Measurements from ENCODE around the gene ANP32E.
"Not testable (repeated sequence)": the region's sequence is repeated elsewhere in the genome, so short reads cannot be mapped to it uniquely, and the experiment has no call there.

ANP32E gene

DNA sequence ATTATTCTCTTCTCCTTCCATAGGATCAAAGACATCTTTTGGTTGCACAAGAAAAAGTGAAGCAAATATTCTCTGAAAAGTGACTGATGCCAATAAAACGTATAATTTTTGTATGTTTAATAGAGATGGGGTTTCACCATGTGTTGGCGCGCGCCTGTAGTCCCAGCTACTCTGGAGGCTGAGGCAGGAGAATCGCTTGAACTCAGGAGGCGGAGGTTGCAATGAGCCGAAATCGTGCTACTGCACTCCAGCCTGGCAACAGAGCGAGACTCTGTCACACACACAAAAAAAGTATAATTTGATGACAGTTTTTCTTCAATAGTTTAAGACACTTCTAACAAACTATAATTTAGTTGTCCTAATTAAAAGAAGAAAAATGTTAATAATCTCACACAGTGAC is 23.8 kb downstream of the ANP32E start:
- DNase-seq = no peak

DNA sequence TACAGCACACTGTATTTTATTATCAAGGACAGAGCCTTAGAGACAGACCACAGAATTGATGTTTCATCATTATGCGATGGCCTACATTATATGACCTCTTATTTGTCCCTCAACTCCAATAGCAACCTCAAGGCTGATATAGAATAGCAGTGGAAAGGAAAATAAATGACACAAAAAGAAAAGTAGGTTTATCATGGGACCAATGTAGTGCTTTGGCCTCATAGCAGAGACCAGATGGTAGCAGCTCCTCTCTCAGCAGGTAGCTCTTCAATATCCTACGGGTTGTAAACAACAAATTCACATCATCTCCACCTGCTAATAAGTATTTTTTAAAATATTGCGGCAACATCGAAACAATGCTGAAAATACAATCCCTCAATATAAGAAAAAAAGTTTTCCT is 25.2 kb downstream of the ANP32E start:
- peak in 1 of 3 experiments; percentile 59 for DNase-seq

DNA sequence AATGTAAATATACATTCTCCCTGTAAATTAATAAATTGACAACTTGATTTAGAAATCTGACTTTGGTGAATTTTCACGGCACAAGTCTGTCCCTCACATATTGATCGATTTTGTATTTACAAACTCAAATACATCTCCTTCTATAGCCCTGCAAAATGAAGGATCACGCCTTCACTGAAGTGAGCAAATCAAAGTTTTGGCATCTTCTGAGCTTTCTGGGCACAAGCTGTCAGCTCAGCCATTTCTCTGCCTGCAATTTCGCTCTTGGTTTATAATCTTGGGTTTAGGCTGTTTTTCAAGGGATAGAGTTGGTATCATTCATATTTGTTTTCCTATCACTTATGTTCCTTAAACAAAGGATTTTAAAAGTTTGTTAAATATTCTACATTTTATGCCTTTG is 25.8 kb downstream of the ANP32E start:
- DNase-seq = no peak

DNA sequence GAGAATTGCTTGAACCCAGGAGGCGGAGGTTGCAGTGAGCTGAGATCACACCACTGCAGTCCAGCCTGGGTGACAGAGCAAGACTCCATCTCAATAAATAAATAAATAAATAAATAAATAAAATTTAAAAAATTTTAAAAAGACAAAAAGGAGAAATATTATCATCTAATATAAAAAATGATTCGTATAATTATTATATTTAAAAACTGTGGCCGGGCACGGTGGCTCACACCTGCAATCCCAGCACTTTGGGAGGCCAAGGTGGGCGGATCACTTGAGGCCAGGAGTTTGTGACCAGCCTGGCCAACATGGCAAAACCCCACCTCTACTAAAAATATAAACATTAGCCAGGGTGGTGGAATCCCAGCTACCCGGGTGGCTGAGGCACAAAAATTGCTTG is 27.5 kb downstream of the ANP32E start:
- DNase-seq = not testable (repeated sequence)

DNA sequence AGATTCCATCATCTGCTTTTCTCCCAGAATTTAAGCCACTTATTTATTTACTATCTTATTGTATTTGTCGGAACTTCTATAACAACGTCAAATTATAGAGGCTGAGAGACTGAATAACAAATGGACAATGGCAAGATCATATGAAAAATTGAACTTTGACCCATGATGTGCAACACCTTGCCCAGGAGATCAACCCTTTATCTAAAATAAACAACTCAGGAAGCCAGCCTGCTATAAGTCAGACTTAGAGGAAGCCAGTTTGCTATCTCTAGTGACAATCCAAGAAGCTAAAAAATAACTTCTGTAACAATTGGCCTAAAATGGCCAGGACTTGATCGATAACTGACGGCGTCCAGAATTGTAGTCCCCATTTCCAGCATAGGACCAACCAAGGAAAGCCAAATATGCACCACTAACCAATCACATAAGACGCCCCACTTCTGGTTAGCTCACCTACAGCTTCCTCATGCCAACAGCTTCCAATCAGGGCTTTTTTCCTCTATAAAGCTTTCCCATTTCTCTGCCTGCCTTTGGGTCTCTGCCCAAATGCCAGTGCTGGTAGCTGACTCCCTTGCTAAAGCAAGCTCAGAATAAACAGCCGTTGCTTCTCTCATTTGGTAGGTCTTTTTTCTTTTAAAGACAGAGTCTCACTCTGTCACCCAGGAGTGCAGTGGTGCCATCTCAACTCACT is 28.5 kb downstream of the ANP32E start:
- DNase-seq = no peak

DNA sequence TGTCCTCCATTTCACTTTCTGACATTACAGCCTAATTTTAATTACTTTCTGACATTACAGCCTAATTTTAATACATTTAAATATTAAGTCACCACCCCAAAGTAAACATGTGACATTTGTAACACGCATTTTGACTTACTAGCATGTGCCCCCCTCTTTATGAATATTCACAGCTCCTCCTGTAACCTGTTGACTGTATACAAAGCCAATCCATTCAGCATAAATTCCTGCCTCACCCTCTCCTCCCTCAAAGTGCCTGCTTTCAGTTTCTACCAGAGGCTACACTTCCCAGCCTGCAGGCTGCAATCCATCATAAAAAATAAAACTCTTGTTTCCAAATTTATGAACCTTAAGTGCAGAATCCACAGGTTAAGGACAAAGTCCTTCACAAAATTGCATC is 39.5 kb downstream of the ANP32E start:
- no peak for DNase-seq

DNA sequence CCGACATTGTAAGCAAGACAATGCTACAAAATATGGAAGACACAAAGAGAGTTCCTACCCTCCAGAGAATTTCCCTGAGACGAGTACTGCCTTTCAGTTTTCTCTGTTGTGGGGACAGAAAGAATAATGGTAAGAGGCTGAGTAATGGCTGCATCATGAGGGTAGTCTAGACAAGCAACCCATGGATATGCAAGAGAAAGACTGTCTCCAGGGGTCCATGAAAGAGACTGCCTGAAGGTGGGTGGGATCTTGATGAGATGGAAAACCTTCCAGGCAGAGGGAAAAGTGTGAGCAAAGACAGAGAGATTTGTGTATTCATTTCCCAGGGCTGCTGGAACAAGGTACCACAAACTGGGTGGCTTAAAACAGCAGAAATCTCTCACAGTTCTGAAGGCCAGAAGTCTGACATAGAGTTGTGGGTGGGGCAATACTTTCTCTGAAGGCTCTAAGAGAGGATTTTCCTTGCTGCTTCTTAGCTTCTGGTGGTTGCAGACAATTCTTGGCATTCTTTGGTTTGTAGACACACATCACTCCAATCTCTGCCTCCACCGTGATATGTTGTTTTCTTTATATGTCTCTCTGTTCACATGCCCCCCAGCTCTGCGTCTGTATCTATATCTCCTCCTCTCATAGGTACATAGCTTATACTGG is 41.4 kb downstream of the ANP32E start:
- no peak for DNase-seq

DNA sequence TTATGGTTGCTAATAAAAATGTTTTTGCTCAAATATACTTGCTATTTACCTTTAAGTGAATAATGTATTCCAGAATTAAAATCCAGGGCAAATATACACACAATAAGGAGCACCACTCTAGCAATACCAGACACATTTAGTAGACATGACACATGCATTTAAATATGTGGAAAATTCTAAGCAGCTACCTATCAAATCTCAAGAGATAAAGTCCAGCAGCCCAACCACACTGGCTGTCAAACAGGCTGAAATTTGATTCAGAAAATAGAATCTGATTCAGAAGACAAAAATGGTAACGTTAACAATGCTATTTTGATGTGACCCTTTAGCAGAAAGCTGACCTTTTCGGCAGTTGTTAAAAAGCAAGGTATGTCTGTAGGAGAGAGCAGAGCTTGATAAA is 43.9 kb downstream of the ANP32E start:
- DNase-seq = no peak

DNA sequence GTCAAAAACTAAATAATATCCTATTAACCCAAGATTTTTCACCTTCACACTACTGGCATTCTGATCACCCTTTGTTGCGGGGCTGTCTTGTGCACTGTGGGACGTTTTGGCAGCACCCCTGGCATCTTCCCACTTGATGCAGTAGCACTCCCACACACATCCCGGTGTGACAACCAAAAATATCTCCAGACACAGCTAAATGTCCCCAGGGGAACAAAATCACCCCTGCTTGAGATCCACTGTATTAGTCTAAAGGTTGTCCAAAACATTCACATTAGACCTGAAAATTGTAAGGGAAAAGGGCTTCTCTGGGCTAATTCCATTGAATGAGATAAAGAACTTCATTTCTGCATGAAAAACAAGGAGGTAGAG is 48.4 kb downstream of the ANP32E start:
- DNase-seq = no peak

DNA sequence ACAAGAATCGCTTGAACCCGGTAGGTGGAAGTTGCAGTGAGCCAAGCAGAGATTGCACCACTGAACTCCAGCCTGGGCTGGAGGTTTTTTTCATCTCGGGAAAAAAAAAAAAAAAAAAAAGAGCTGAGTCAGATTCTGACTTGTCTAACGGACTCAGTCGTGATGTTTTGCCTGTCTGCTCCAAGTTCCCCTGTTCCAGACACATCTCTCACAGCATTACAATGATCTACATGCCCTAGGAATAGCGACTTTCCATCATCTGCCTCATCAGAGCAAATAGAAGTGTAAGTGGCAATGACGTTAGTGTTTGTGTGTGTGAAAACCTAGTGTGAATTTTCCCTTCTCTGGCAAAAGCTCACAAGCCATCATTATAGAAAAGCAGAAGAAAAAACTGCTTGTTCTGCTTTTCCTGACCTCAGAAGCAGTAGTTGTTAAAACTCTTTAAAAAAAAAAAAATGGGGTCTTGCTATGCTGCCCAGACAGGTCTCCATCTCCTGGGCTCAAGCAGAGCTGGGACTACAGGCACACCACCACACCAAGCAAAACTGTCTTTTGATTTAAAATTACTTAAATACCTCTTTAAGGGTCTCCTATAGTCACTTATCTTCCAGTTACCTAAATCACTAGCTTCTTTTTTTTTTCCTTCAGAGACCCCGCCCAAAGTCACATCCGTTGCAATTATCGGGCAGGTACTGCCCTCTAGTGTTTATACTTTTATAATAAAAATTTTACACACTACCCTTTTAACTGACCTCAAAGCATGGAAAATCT is 48.9 kb downstream of the ANP32E start:
- peak; percentile 10 to 81 (median 66) for DNase-seq

DNA sequence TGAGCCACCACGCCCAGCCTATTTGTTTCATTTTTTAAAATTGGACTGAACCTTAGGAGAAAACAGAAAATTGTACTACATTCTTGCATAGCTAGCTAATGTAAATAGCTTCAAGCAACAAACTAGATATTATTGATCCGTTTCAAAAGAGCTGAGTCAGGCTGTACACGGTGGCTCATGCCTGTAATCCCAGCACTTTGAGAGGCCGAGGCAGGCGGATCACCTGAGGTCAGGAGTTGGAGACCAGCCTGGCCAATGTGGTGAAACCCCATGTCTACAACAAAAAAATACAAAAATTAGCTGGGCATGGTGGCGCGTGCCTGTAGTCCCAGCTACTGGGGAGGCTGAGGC is 49.5 kb downstream of the ANP32E start:
- DNase-seq = not testable (repeated sequence)

DNA sequence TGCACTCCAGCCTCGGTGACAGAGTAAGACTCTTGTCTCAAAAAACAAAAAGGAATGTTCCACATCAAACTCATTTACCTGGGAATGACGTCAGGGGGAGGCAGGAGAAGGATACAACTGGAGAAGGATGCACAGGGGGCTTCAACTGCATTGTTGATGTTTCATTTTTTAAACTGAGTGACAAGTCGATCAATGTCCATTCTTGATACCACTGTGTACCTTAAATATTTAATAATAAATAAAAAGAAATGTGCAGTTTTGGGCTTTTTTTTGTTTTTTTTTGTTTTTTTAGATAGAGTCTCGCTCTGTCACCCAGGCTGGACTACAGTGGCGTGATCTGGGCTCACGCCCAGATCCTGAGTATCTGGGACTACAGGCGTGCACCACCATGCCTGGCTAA is 50.4 kb downstream of the ANP32E start:
- DNase-seq = no peak

DNA sequence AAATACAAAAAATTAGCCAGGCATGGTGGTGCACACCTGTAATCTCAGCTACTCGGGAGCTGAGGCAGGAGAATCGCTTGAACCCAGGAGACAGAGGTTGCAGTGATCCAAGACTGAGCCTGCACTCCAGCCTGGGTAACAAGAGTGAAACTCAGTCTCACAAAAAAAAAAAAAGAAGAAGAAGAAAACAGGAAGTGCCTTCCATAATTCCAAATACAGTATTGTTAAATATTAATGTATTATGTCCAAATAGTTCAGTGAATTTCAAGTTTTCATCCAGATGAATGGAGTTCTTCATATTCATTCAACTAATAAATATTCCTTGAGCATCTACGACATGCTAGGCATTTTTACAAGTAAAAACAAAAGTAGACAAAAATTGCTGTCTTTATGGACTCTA is 52.9 kb downstream of the ANP32E start:
- DNase-seq = no peak

DNA sequence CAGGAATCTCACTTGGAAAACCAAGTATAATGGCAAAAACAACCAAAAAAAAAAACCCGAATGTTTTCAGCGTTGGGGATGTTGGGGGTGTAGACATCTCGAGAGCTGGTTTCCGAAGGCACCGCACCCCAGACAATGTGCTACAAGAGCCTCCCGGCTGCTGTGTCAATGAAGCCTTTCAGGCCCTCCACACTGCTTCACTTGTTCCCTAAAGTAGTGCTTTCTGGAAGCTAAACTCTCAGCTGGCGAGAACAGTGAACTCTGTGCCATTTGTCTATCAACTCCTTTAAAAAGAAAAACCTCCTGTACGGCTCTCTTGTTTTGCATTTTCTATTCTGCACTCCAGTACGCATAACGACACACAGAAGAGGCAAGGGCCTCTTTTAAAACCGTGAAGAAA is 53.7 kb downstream of the ANP32E start:
- DNase-seq = no peak

DNA sequence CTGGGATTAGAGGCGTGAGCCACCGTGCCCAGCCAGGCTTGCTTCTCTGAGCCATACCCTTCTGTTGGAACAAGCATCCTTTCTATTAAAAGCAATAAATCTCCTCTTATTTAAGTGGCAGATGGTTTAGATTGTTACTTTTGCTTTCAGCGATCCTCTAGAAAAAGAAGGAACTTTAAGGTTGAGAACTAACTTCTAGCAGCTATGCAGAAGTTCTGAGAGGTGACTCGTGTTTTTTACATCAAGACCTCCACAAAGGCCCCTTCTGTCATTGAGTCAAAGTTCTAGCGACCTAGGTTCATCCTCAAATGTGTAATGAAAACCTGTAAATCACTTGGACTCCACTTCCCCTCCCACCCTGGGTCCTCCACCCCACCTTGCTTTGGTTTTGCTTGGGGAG is 55.4 kb downstream of the ANP32E start:
- no peak for DNase-seq

DNA sequence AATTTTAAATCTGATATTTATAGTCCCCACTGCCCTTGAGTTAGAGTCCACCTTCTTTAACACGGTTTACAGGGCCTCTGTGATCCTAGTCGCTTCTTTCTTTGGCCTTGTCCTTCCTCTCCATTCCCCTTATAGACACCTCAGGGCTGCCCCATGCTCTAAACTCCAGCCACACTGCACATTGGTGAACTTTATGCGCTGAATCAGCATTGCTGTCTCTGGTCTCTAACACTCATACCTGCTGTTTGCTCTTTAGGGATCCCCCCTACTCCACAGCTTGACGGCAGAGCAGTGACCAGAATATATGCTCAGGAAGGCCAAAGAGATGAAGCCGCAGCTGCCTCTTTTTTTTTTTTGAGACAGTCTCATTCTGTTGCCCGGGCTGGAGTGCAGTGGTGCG is 56.0 kb downstream of the ANP32E start:
- DNase-seq = no peak

DNA sequence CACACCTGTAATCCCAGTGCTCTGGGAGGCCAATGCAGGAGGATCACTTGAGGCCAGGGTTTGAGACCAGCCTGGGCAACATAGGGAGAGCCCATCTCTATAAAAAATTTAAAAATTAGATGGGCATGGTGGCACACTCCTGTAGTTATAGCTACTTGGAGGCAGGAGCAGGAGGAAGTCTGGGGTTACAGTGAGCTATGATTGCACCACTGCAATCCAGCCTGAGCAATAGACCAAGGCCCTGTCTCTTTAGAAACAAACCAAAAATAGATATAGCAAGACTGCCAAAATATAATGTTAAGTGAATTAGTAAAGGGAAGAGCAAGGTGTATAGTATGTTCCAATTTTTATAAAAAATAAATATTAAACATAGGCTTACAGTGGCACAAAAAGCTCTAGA is 57.4 kb downstream of the ANP32E start:
- no peak for DNase-seq

DNA sequence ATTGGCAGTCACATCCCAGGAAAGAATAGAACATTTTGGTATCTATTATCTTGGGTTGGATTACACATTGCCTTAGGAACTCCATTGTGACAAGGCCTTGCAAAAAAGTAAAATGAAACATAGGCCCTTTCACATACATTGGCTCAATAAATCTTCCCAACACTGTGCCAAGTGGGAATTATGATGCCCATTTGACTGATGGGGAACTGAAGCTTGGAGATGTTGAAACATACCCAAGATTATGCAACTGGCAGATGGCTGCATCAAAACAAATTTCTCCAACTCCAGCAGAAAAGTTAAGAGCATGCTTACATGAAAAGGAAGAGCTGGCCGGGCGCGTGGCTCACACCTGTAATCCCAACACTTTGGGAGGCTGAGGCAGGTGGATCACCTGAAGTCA is 59.3 kb downstream of the ANP32E start:
- DNase-seq = no peak

DNA sequence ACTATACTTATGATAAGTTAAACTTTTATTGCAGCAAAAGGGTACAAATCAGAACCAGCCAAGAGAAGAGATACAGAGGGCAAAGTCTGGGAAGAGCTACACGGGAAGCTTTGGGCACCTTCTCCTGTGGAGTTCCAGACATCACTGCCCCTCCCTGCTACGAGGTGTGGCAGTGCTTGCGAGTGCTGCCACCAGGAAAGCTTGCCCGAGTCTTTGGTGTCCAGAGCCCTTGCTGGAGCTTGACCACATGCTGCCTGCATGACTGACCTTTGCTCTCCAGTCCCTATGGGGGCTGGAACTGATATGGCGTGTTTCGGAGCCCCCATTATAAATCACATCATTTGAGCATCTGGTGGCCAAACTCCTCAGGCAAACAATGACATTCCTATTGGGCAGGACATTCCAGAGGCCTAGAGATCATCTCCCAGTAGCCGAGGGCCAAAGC is 62.7 kb downstream of the ANP32E start:
- no peak for DNase-seq

DNA sequence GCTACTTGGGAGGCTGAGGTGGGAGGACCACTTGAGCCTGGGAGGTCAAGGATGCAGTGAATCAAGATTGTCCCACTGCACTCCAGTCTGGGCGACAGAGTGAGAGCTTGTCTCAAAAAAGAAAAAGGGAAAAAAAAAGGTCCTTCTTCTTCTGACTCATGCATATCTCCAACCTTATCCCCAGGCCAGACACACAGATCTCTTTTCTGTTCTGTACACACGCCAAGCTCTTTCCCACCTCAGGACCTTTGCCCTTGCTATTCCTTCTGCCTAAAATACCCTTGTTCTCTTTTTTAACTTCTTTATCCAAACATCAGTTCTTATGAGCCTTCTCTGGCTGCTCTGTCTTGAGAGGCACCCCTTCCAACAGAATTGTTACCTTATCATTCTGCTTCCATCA is 64.1 kb downstream of the ANP32E start:
- DNase-seq = no peak

DNA sequence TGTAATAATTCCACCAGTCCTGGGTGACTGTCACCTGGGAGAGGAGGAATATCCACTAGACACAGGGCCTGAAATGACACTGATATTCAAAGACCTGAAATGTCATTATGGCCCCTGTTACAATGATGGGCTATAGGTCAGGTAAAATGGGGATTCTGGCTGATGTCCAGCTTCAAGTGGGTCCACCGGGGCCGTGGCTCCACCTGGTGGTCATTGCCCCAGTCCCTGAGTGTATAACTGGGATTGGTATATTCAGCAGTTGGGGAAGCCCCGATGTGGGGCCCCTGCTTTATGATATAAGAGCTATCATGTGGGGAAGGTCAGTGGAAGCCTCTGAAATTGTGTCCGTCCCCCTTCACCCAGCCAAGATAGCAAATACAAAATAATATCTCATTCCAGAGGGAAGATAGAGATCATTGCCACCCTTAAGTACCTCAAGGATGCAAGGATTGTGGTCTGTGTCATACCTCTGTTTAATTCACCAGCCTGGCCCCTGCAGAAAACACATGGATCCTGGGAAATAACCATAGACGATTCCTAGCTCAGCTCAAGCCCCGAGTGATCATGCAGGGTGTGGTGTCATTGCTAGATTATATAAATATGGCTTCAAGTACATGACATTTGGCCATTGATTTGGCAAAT is 66.8 kb downstream of the ANP32E start:
- DNase-seq = peak; percentile 39 to 71 (median 57)

Data from NCI-H1417 (cell line).